Uterus (tissue), 2 donors: ENCODE results near the gene FCGBP.
"Not testable (repeated sequence)": the region's sequence is repeated elsewhere in the genome, so short reads cannot be mapped to it uniquely, and the experiment has no call there.

Experiments
- CTCF ChIP-seq, 4 experiments: fragments of 200-600 bp in 2 of 4; fragments of 450-650 bp in 2 of 4; sonication (generic) in 2 of 4; IDR thresholded peaks; one replicate each; pipeline ENCODE4 v1.5.1; 2016 to 2019; ENCODE audit warnings: antibody characterized with exemption in 4 of 4, mild to moderate bottlenecking in 2 of 4, moderate library complexity in 1 of 4
- POLR2A ChIP-seq, 2 donors: fragments of 450-650 bp; IDR thresholded peaks; one replicate each; pipeline ENCODE4 v1.6.1; 2016; ENCODE audit warnings: antibody characterized with exemption in 2 of 2, mild to moderate bottlenecking in 1 of 2, moderate library complexity in 1 of 2

GRCh38 chr19:39892506-39892902, 41.9 kb downstream of the FCGBP start:
- TF ChIP-seq CTCF, POLR2A (IDR thresholded peaks at IDR 0.05): not testable (repeated sequence)
